SH-SY5Y (cell line): ENCODE results near the gene MOK.

ENCODE experiments used
- GATA2 ChIP-seq: IDR thresholded peaks from 2 replicates; pipeline ENCODE4 v1.6.1; 2011; ENCODE audit warnings: mild to moderate bottlenecking, low read depth, low read length
- GATA3 ChIP-seq: IDR thresholded peaks from 2 replicates; pipeline ENCODE4 v1.6.1; 2011; ENCODE audit warnings: low read depth, mild to moderate bottlenecking, low read length, moderate library complexity

DNA sequence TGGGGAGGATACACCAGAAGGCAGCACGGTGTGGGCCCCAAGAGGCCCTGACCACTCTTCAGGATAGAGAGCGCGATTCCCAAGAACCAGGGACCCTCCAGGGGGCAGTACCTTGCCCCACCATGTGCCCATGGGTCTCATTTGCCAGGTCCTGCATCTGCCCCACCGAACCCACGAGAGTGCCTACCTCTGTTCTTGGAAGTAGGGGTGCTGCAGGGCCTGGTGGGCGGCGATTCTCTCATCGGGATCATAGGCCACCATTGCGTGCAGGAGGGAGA is 72.7 kb downstream of the MOK start:
- TF ChIP-seq GATA2 (no peak), GATA3 (no peak)
